A673 (cell line): ENCODE data around the gene SLC22A9. TPM values are rescaled to one million over a fixed set of nuclear protein-coding genes. Genes with fewer than 3 reads are reported as not detected.

Experiments
- BruUV-seq: library from RNA; stranded (reverse); fragments of 400-500 nt; replicated peaks from 2 replicates; lab custom pipeline; 2021; lab: Mats Ljungman, UMichigan
- CTCF ChIA-PET: fragments of 300-600 bp; sonication (Branson Sonifier 250); formaldehyde crosslinking; loops from one replicate; lab custom pipeline; 2022; ENCODE audit warnings: antibody characterized with exemption; lab: Charles Lee
- POLR2A ChIA-PET: fragments of 300-600 bp; sonication (Branson Sonifier 250); formaldehyde crosslinking; loops from one replicate; lab custom pipeline; 2022; ENCODE audit warnings: antibody characterized with exemption; ENCODE audit not compliant: low non-redundant PET; lab: Charles Lee
- DNase-seq: peaks from one replicate; pipeline ENCODE4 v3.0.0-alpha.2; 2015; ENCODE audit warnings: low spot score
- H3K27ac ChIP-seq: fragments of 200-600 bp; sonication (generic); 2 replicates; pipeline ENCODE4 v1.5.1; 2016; ENCODE audit warnings: mixed run types, low read depth, mild to moderate bottlenecking, mixed read lengths, antibody characterized with exemption, low read length; ENCODE audit not compliant: poor library complexity, severe bottlenecking
- H3K27me3 ChIP-seq: fragments of 200-600 bp; sonication (generic); replicated peaks from 2 replicates; pipeline ENCODE4 v1.6.1; 2017; ENCODE audit warnings: mixed run types, low read depth, mild to moderate bottlenecking, mixed read lengths, antibody characterized with exemption, low read length; ENCODE audit not compliant: insufficient read depth, poor library complexity
- H3K36me3 ChIP-seq: fragments of 200-600 bp; sonication (generic); 2 replicates; pipeline ENCODE4 v1.6.1; 2016; ENCODE audit warnings: mixed run types, mild to moderate bottlenecking, mixed read lengths, antibody characterized with exemption, low read length; ENCODE audit not compliant: insufficient read depth, poor library complexity, severe bottlenecking
- H3K4me1 ChIP-seq: fragments of 200-600 bp; sonication (generic); 2 replicates; pipeline ENCODE4 v1.6.1; 2017; ENCODE audit warnings: mixed run types, mild to moderate bottlenecking, mixed read lengths, antibody characterized with exemption, low read length; ENCODE audit not compliant: insufficient read depth, poor library complexity, severe bottlenecking
- H3K4me3 ChIP-seq: fragments of 200-600 bp; sonication (generic); 2 replicates; pipeline ENCODE4 v1.5.1; 2016; ENCODE audit warnings: low read depth, mixed run types, mild to moderate bottlenecking, mixed read lengths, low read length; ENCODE audit not compliant: poor library complexity, severe bottlenecking
- H3K9me3 ChIP-seq: fragments of 200-600 bp; sonication (generic); 2 replicates; pipeline ENCODE4 v1.6.1; 2016; ENCODE audit warnings: mixed run types, low read depth, mild to moderate bottlenecking, mixed read lengths, antibody characterized with exemption, low read length; ENCODE audit not compliant: poor library complexity, severe bottlenecking
- CTCF ChIP-seq: fragments of 300-800, 200-600 bp; sonication (generic); conservative IDR thresholded peaks from 2 replicates; pipeline ENCODE4 v1.5.1; 2017; ENCODE audit warnings: low read depth, mild to moderate bottlenecking, antibody characterized with exemption, low read length, moderate library complexity, mixed read lengths
- EZH2 ChIP-seq: fragments of 200-600 bp; sonication (generic); IDR thresholded peaks from 2 replicates; pipeline ENCODE4 v1.6.1; 2017; ENCODE audit warnings: borderline replicate concordance, low read depth, mild to moderate bottlenecking, mixed read lengths, antibody characterized with exemption, low read length; ENCODE audit not compliant: poor library complexity, severe bottlenecking
- intact Hi-C: fragments of 100-400 bp; cut with micrococcal nuclease; formaldehyde crosslinking; loops from one replicate; pipeline ENCODE4 v1.10.0; 2022; ENCODE audit not compliant: unreplicated experiment
- total RNA-seq: library from RNA; stranded (reverse); gene quantifications from 2 replicates; pipeline ENCODE4 v1.2.3, GENCODE V29; 2021

SLC22A9 gene
- total RNA-seq, 1 experiment from 2014 or later = not detected

GRCh38 chr11:63375434-63375833 lies 5.8 kb downstream of the SLC22A9 start:
- H3K4me3 ChIP-seq = no peak overlapping the region
- DNase-seq = no peak
- CTCF ChIA-PET = no interaction called here
- POLR2A ChIA-PET = no interaction called here
- no TSS peak for BruUV-seq
- H3K36me3 ChIP-seq = no peaks in the 10 kb centered on the region
- intact Hi-C loops = no loop called here
- H3K27ac ChIP-seq = no peak overlapping the region
- TF ChIP-seq CTCF = no peak
- TF ChIP-seq EZH2 = no peak
- H3K4me1 ChIP-seq = no peaks in the 10 kb centered on the region
- no peaks in the 10 kb centered on the region for H3K9me3 ChIP-seq
- peaks cover 28% of the 10 kb centered on the region for H3K27me3 ChIP-seq

GRCh38 chr11:63380130-63380529 lies 10.5 kb downstream of the SLC22A9 start:
- H3K4me1 ChIP-seq = no peaks in the 10 kb centered on the region
- DNase-seq = no peak
- no peak overlapping the region for H3K4me3 ChIP-seq
- no peak for TF ChIP-seq EZH2
- no peak for TF ChIP-seq CTCF
- ChIA-PET POLR2A (no interaction called here), CTCF (no interaction called here)
- intact Hi-C loops = no loop called here
- no peaks in the 10 kb centered on the region for H3K9me3 ChIP-seq
- no TSS peak for BruUV-seq
- H3K27ac ChIP-seq = no peak overlapping the region
- no peaks in the 10 kb centered on the region for H3K36me3 ChIP-seq
- H3K27me3 ChIP-seq = no peaks in the 10 kb centered on the region

GRCh38 chr11:63395697-63396096 lies 26.1 kb downstream of the SLC22A9 start:
- DNase-seq = no peak
- H3K4me3 ChIP-seq = no peak overlapping the region
- BruUV-seq = no TSS peak
- no peaks in the 10 kb centered on the region for H3K4me1 ChIP-seq
- POLR2A ChIA-PET = no interaction called here
- intact Hi-C loops = no loop called here
- H3K27me3 ChIP-seq = peaks cover 54% of the 10 kb centered on the region
- no peak overlapping the region for H3K27ac ChIP-seq
- no peak for TF ChIP-seq CTCF
- TF ChIP-seq EZH2 = no peak
- no peaks in the 10 kb centered on the region for H3K9me3 ChIP-seq
- CTCF ChIA-PET = no interaction called here
- H3K36me3 ChIP-seq = no peaks in the 10 kb centered on the region
